Brain microvascular endothelial cell (primary cell): ENCODE data around the gene ZFP57.
"Not testable (repeated sequence)": the region's sequence is repeated elsewhere in the genome, so short reads cannot be mapped to it uniquely, and the experiment has no call there.

Source experiments
- DNase-seq: peaks from one replicate; pipeline ENCODE4 v3.0.0-alpha.2; 2020
- H3K27ac ChIP-seq: fragments of 250-450 bp; sonication (Bioruptor Pico); 2 replicates; pipeline ENCODE4 v1.5.1; 2020; ENCODE audit warnings: mild to moderate bottlenecking, moderate library complexity
- H3K27me3 ChIP-seq: fragments of 250-450 bp; sonication (Bioruptor Pico); replicated peaks from 2 replicates; pipeline ENCODE4 v1.5.1; 2020; ENCODE audit warnings: mild to moderate bottlenecking
- H3K36me3 ChIP-seq: fragments of 250-450 bp; sonication (Bioruptor Pico); replicated peaks from 2 replicates; pipeline ENCODE4 v1.5.1; 2020; ENCODE audit warnings: mild to moderate bottlenecking
- H3K4me3 ChIP-seq: 2 replicates; pipeline ENCODE4 v1.5.1; 2011; ENCODE audit warnings: low read depth, mild to moderate bottlenecking, control low read depth, low read length, moderate library complexity
- CTCF ChIP-seq: IDR thresholded peaks from 2 replicates; pipeline ENCODE4 v1.5.1; 2011; ENCODE audit warnings: low read depth, mild to moderate bottlenecking, moderate library complexity, low read length, control low read depth, inconsistent platforms; ENCODE audit errors: missing control alignments
- in situ Hi-C: cut with HindIII; loops from 2 replicates; pipeline ENCODE4 v1.10.0; 2017; ENCODE audit warnings: low sequenced_read_pairs, low pct_ligation_motif_present

The ZFP57 gene

GRCh38 chr6:29674008-29674407, 6.9 kb downstream of the ZFP57 start:
- no peak for TF ChIP-seq CTCF
- Histone ChIP-seq H3K36me3 (no peaks in the 10 kb centered on the region), H3K4me3 (no peak overlapping the region), H3K27ac (no peak overlapping the region), H3K27me3 (no peaks in the 10 kb centered on the region)
- no peak for DNase-seq
- in situ Hi-C loops = no loop called here

- H3K36me3 ChIP-seq = no peaks in the 10 kb centered on the region
- in situ Hi-C loops = no loop called here
- H3K27me3 ChIP-seq = no peaks in the 10 kb centered on the region
- H3K4me3 ChIP-seq = no peak overlapping the region
- no peak for DNase-seq
- H3K27ac ChIP-seq = no peak overlapping the region
- TF ChIP-seq CTCF = no peak
These were observed 7.8 kb downstream of the ZFP57 start for GRCh38 chr6:29673161-29673560.

- H3K27ac ChIP-seq, H3K36me3 ChIP-seq, in situ Hi-C loops, H3K4me3 ChIP-seq, DNase-seq, H3K27me3 ChIP-seq: not testable (repeated sequence)
These were observed 8.8 kb downstream of the ZFP57 start for GRCh38 chr6:29672116-29672515.

GRCh38 chr6:29671026-29671425, 9.9 kb downstream of the ZFP57 start:
- Histone ChIP-seq H3K36me3 (no peaks in the 10 kb centered on the region), H3K27me3 (no peaks in the 10 kb centered on the region), H3K4me3 (no peak overlapping the region), H3K27ac (no peak overlapping the region)
- in situ Hi-C loops = no loop called here
- no peak for DNase-seq
- TF ChIP-seq CTCF = no peak

- H3K4me3 ChIP-seq = no peak overlapping the region
- no peak overlapping the region for H3K27ac ChIP-seq
- no peaks in the 10 kb centered on the region for H3K36me3 ChIP-seq
- TF ChIP-seq CTCF = no peak
- in situ Hi-C loops = no loop called here
- DNase-seq = no peak
- no peaks in the 10 kb centered on the region for H3K27me3 ChIP-seq
These were observed 13.8 kb downstream of the ZFP57 start for GRCh38 chr6:29667158-29667557.

GRCh38 chr6:29666826-29667130, 14.2 kb downstream of the ZFP57 start:
- DNase-seq = no peak
- no peak for TF ChIP-seq CTCF
- no peak overlapping the region for H3K27ac ChIP-seq
- no peak overlapping the region for H3K4me3 ChIP-seq
- H3K27me3 ChIP-seq = no peaks in the 10 kb centered on the region
- no peaks in the 10 kb centered on the region for H3K36me3 ChIP-seq
- in situ Hi-C loops = no loop called here
